Measurements from ENCODE around the gene FAM163A. TPM values are rescaled to one million over a fixed set of nuclear protein-coding genes. Genes with fewer than 3 reads are reported as not detected.

Gene FAM163A
- total and polyA plus RNA-seq, 8 donors: 0.15 to 0.61 (median 0.25) TPM; not detected in 4

DNA sequence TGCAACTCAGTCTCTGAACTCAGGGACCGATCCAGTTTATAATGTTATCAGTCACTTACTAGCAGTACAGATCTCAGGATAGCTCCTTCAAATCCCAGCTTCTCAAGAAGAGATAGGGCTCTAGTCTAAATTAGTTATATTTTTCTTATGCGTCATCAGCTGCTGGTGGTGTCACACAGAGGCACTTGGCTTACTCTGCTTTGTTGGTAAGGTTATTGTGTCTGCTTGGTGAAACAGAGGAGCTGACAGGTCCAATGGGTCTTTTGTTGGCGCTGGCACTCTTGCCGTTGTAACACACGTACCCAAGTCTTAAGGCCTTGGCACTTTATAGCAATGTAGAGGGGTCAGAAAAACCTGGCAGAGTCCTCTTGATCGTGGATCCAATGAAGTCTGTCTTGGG is 122.3 kb downstream of the FAM163A start:
- intact Hi-C loops (cut with DNase I; ENCODE audit: low total_unique reads): loop anchor here (10.0 kb wide), 1 partner anchor 309 kb away; no protein-coding TSS in a partner anchor
- no peak overlapping the region for H3K4me3 ChIP-seq
- WGBS, 5 donors: 90 to 96% (median 93%) methylated on average over 6 of the region's 6 CpGs

More for the DNA sequence above, 122.3 kb downstream of the FAM163A start:
- no peak for TF ChIP-seq POLR2AphosphoS5 (IDR thresholded peaks at IDR 0.05)
- TF ChIP-seq EP300 (IDR thresholded peaks at IDR 0.05): no peak
- TF ChIP-seq, protein P1, sequence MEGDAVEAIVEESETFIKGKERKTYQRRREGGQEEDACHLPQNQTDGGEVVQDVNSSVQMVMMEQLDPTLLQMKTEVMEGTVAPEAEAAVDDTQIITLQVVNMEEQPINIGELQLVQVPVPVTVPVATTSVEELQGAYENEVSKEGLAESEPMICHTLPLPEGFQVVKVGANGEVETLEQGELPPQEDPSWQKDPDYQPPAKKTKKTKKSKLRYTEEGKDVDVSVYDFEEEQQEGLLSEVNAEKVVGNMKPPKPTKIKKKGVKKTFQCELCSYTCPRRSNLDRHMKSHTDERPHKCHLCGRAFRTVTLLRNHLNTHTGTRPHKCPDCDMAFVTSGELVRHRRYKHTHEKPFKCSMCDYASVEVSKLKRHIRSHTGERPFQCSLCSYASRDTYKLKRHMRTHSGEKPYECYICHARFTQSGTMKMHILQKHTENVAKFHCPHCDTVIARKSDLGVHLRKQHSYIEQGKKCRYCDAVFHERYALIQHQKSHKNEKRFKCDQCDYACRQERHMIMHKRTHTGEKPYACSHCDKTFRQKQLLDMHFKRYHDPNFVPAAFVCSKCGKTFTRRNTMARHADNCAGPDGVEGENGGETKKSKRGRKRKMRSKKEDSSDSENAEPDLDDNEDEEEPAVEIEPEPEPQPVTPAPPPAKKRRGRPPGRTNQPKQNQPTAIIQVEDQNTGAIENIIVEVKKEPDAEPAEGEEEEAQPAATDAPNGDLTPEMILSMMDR (IDR thresholded peaks at IDR 0.05): no peak
- no peak for TF ChIP-seq POLR2A (IDR thresholded peaks at IDR 0.05)
- no peak for DNase-seq
- Histone ChIP-seq H3K4me1 (peaks cover 0 to 17% (median 7%) of the 10 kb centered on the region in 4 donors), H3K27ac (no peak overlapping the region), H3K27me3 (no peaks in the 10 kb centered on the region), H3K9me3 (no peaks in the 10 kb centered on the region), H3K36me3 (peaks cover 21 to 89% (median 80%) of the 10 kb centered on the region in 4 donors)

Other genes with a start within 250 kb of the FAM163A start
- under 1 TPM in 1 of 5 donors, not detected in 4; 0.55 TPM for gene NPHS2, start 167.3 kb upstream of the FAM163A start, total RNA-seq
- not detected for gene NPHS2, start 167.3 kb upstream of the FAM163A start, polyA plus RNA-seq
- 1 to 10 TPM in 1 of 5 donors, under 1 TPM in 1, not detected in 3; 0.45 to 2.0 TPM for gene TDRD5, start 151.5 kb upstream of the FAM163A start, total RNA-seq
- under 1 TPM in 2 of 3 donors, not detected in 1; 0.20 to 0.44 TPM for gene TDRD5, start 151.5 kb upstream of the FAM163A start, polyA plus RNA-seq
- 100 to 1,000 TPM in 1 of 5 donors, 10 to 100 TPM in 4; 19.7 to 106 (median 65.1) TPM for gene TOR1AIP2, start 134.5 kb downstream of the FAM163A start, total RNA-seq
- 1 to 10 TPM; 5.5 to 8.7 (median 7.8) TPM for gene TOR1AIP2, start 134.5 kb downstream of the FAM163A start, polyA plus RNA-seq
- gene TOR1AIP1, start 139.0 kb downstream of the FAM163A start, total RNA-seq: 100 to 1,000 TPM in 1 of 5 donors, 10 to 100 TPM in 3, 1 to 10 TPM in 1; 9.0 to 129 (median 50.3) TPM
- 10 to 100 TPM; 18.8 to 28.0 (median 24.8) TPM for gene TOR1AIP1, start 139.0 kb downstream of the FAM163A start, polyA plus RNA-seq
- 100 to 1,000 TPM in 2 of 5 donors, 10 to 100 TPM in 3; 40.6 to 150 (median 96.5) TPM for gene CEP350, start 211.5 kb downstream of the FAM163A start, total RNA-seq
- 1 to 10 TPM; 2.4 to 6.3 (median 4.9) TPM for gene CEP350, start 211.5 kb downstream of the FAM163A start, polyA plus RNA-seq